Omental fat pad (tissue), 4 donors: ENCODE results near the gene NEK1. TPM values are rescaled to one million over a fixed set of nuclear protein-coding genes. Genes with fewer than 3 reads are reported as not detected.

ENCODE experiments used
- ATAC-seq: fragments of 150-250 bp; one replicate; pipeline ENCODE4 v1.9.1; 2016; ENCODE audit warnings: mild to moderate bottlenecking, moderate library complexity; ENCODE audit not compliant: low FRiP score
- DNase-seq: peaks from one replicate; pipeline ENCODE4 v3.0.0-alpha.2; 2019; ENCODE audit warnings: low spot score
- CTCF ChIP-seq, 3 donors: fragments of 450-650 bp; IDR thresholded peaks; one replicate each; pipeline ENCODE4 v1.5.1; 2016 to 2017; ENCODE audit warnings: antibody characterized with exemption in 3 of 3, mild to moderate bottlenecking in 3 of 3, moderate library complexity in 2 of 3
- total RNA-seq, 4 donors: library from RNA; depleted of rRNA; stranded (reverse); fragments of >200 nt; gene quantifications; one replicate each; pipeline ENCODE4 v1.1.0, GENCODE V29; 2016

NEK1 gene
- total RNA-seq, 4 donors from 2014 or later = 7.0 to 13.4 (median 9.8) TPM

- no peak for ATAC-seq
- no peak for DNase-seq
- TF ChIP-seq CTCF (IDR thresholded peaks at IDR 0.05) = no peak
These were observed 45.2 kb upstream of the NEK1 start for GRCh38 chr4:169657470-169658107.

- no peak for TF ChIP-seq CTCF (IDR thresholded peaks at IDR 0.05)
- ATAC-seq (no peak), DNase-seq (no peak)
These were observed 43.0 kb upstream of the NEK1 start for GRCh38 chr4:169655401-169655800.

- ATAC-seq = no peak
- no peak for DNase-seq
- TF ChIP-seq CTCF (IDR thresholded peaks at IDR 0.05) = no peak
These were observed 40.2 kb upstream of the NEK1 start for GRCh38 chr4:169652535-169652934.

GRCh38 chr4:169650227-169650936, 38.0 kb upstream of the NEK1 start:
- ATAC-seq = no peak
- DNase-seq = no peak
- no peak for TF ChIP-seq CTCF (IDR thresholded peaks at IDR 0.05)

GRCh38 chr4:169649545-169650226, 37.3 kb upstream of the NEK1 start:
- ATAC-seq (no peak), DNase-seq (no peak)
- no peak for TF ChIP-seq CTCF (IDR thresholded peaks at IDR 0.05)

GRCh38 chr4:169645627-169646026, 33.2 kb upstream of the NEK1 start:
- no peak for TF ChIP-seq CTCF (IDR thresholded peaks at IDR 0.05)
- no peak for ATAC-seq
- DNase-seq = no peak
